HEK293 (cell line): ENCODE results near the gene ZNF764.

Experiments used
- CTCF ChIP-seq: fragments of 450-650 bp; formaldehyde crosslinking; IDR thresholded peaks from 2 replicates; pipeline ENCODE4 v1.5.1; 2016; ENCODE audit warnings: missing biosample characterization, missing genetic modification characterization
- GLI2 ChIP-seq: fragments of 450-650 bp; formaldehyde crosslinking; IDR thresholded peaks from 2 replicates; pipeline ENCODE4; 2017; ENCODE audit warnings: missing biosample characterization, missing genetic modification characterization, low read depth, borderline replicate concordance
- HIC1 ChIP-seq: fragments of 450-650 bp; formaldehyde crosslinking; IDR thresholded peaks from 2 replicates; pipeline ENCODE4 v1.5.1; 2016; ENCODE audit warnings: missing biosample characterization, missing genetic modification characterization
- KLF7 ChIP-seq: fragments of 450-650 bp; formaldehyde crosslinking; IDR thresholded peaks from 2 replicates; pipeline ENCODE4 v1.5.1; 2016; ENCODE audit warnings: missing biosample characterization, missing genetic modification characterization, borderline replicate concordance
- MZF1 ChIP-seq: fragments of 450-650 bp; formaldehyde crosslinking; IDR thresholded peaks from 2 replicates; pipeline ENCODE4 v1.5.1; 2017; ENCODE audit warnings: missing biosample characterization, missing genetic modification characterization, borderline replicate concordance
- PRDM1 ChIP-seq: fragments of 450-650 bp; formaldehyde crosslinking; IDR thresholded peaks from 2 replicates; pipeline ENCODE4; 2016; ENCODE audit warnings: missing biosample characterization, missing genetic modification characterization
- RBAK ChIP-seq: fragments of 450-650 bp; formaldehyde crosslinking; IDR thresholded peaks from 2 replicates; pipeline ENCODE4 v1.5.1; 2016; ENCODE audit warnings: missing biosample characterization, missing genetic modification characterization
- ZBTB1 ChIP-seq: fragments of 450-650 bp; formaldehyde crosslinking; IDR thresholded peaks from 2 replicates; pipeline ENCODE4 v1.5.1; 2016; ENCODE audit warnings: missing biosample characterization, missing genetic modification characterization
- ZEB2 ChIP-seq: fragments of 450-650 bp; formaldehyde crosslinking; IDR thresholded peaks from 2 replicates; pipeline ENCODE4 v1.5.1; 2016; ENCODE audit warnings: missing biosample characterization, missing genetic modification characterization
- ZFHX2 ChIP-seq: fragments of 450-650 bp; formaldehyde crosslinking; conservative IDR thresholded peaks from 2 replicates; pipeline ENCODE4 v1.5.1; 2016; ENCODE audit warnings: missing biosample characterization, missing genetic modification characterization
- ZFP41 ChIP-seq: fragments of 450-650 bp; formaldehyde crosslinking; IDR thresholded peaks from 2 replicates; pipeline ENCODE4 v1.5.1; 2016; ENCODE audit warnings: missing biosample characterization, missing genetic modification characterization, borderline replicate concordance
- ZNF155 ChIP-seq: fragments of 450-650 bp; formaldehyde crosslinking; IDR thresholded peaks from 2 replicates; pipeline ENCODE4 v1.5.1; 2016; ENCODE audit warnings: missing biosample characterization, missing genetic modification characterization
- ZNF391 ChIP-seq: fragments of 450-650 bp; formaldehyde crosslinking; IDR thresholded peaks from 2 replicates; pipeline ENCODE4 v1.5.1; 2016; ENCODE audit warnings: low read depth, missing biosample characterization, missing genetic modification characterization, borderline replicate concordance
- ZNF423 ChIP-seq: fragments of 450-650 bp; formaldehyde crosslinking; IDR thresholded peaks from 2 replicates; pipeline ENCODE4 v1.5.1; 2016; ENCODE audit warnings: missing biosample characterization, missing genetic modification characterization
- ZNF510 ChIP-seq: fragments of 450-650 bp; formaldehyde crosslinking; IDR thresholded peaks from 2 replicates; pipeline ENCODE4 v1.5.1; 2018; ENCODE audit warnings: mild to moderate bottlenecking, missing genetic modification characterization, missing biosample characterization; ENCODE audit not compliant: insufficient replicate concordance
- ZNF514 ChIP-seq: fragments of 450-650 bp; formaldehyde crosslinking; IDR thresholded peaks from 2 replicates; pipeline ENCODE4 v1.5.1; 2016; ENCODE audit warnings: missing biosample characterization, missing genetic modification characterization
- ZNF585B ChIP-seq: fragments of 450-650 bp; formaldehyde crosslinking; IDR thresholded peaks from 2 replicates; pipeline ENCODE4 v1.5.1; 2016; ENCODE audit warnings: missing biosample characterization, missing genetic modification characterization
- ZNF621 ChIP-seq: fragments of 450-650 bp; formaldehyde crosslinking; IDR thresholded peaks from 2 replicates; pipeline ENCODE4 v1.5.1; 2017; ENCODE audit warnings: missing biosample characterization, missing genetic modification characterization
- ZNF677 ChIP-seq: fragments of 450-650 bp; IDR thresholded peaks from 2 replicates; pipeline ENCODE4 v1.5.0; 2018; ENCODE audit warnings: missing biosample characterization, mild to moderate bottlenecking, missing genetic modification characterization, moderate library complexity
- ZNF707 ChIP-seq: fragments of 450-650 bp; formaldehyde crosslinking; IDR thresholded peaks from 2 replicates; pipeline ENCODE4 v1.5.1; 2016; ENCODE audit warnings: missing biosample characterization, missing genetic modification characterization
- ZNF747 ChIP-seq: fragments of 450-650 bp; formaldehyde crosslinking; IDR thresholded peaks from 2 replicates; pipeline ENCODE4 v1.5.1; 2016; ENCODE audit warnings: missing biosample characterization, missing genetic modification characterization
- ZNF837 ChIP-seq: fragments of 450-650 bp; formaldehyde crosslinking; IDR thresholded peaks from 2 replicates; pipeline ENCODE4 v1.5.1; 2016; ENCODE audit warnings: missing biosample characterization, missing genetic modification characterization
- ZXDB ChIP-seq: fragments of 450-650 bp; formaldehyde crosslinking; IDR thresholded peaks from 2 replicates; pipeline ENCODE4 v1.5.1; 2016; ENCODE audit warnings: missing biosample characterization, missing genetic modification characterization
- TF ChIP-seq, protein P1 (sequence below): fragments of 450-650 bp; formaldehyde crosslinking; IDR thresholded peaks from 2 replicates; pipeline ENCODE4 v1.5.1; 2016; ENCODE audit warnings: missing biosample characterization, missing genetic modification characterization
- TF ChIP-seq, protein P2 (sequence below): fragments of 450-650 bp; formaldehyde crosslinking; IDR thresholded peaks from 2 replicates; pipeline ENCODE4 v1.5.1; 2016; ENCODE audit warnings: missing biosample characterization, missing genetic modification characterization
- TF ChIP-seq, protein P3 (sequence below): IDR thresholded peaks from 2 replicates; pipeline ENCODE4 v1.6.1; 2011; ENCODE audit warnings: mild to moderate bottlenecking, low read depth, low read length, borderline replicate concordance
- TF ChIP-seq, protein P4 (sequence below): fragments of 450-650 bp; formaldehyde crosslinking; IDR thresholded peaks from 2 replicates; pipeline ENCODE4 v1.5.1; 2017; ENCODE audit warnings: missing biosample characterization, mild to moderate bottlenecking, missing genetic modification characterization, moderate library complexity

Gene ZNF764

DNA sequence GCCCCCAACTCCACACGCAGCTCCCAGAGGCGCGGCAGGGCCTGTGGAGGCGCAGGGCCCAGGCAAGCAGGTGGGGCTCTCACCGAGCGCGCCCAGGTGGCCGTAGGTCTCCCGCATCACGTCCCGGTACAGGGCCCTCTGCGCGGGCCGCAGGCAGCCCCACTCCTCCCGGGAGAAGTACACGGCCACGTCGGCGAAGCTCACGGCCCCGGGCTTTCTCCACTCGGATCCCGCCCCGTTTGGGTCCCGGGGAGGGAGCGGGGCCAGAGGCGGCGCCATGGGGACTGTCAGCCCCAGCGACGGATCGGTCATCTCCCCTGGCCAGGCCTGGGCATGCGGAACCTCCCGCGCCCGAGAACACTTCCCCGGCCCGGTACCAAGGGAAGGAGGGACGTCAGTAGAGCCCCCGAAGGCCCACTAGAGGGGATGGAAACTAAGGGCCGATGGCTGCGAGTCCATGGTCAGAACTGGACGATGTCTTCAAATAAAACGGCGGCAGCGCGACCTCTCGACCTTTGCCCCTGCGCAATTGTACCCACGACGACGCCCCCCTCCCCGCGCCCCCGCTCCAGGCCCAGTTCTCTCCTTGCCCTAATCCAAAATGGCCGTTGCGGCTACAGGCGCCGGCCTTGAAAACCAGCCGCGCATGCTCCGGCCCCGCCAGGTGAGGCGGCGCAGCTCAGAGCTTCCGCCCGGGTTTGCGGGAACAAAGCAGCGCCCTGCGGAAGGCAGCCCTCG lies 23.6 kb downstream of the ZNF764 start, which contains the start of gene ZNF747 (continued):
- peak; percentile 99 for TF ChIP-seq ZXDB (tag by site-specific recombination)
- TF ChIP-seq, protein P1, sequence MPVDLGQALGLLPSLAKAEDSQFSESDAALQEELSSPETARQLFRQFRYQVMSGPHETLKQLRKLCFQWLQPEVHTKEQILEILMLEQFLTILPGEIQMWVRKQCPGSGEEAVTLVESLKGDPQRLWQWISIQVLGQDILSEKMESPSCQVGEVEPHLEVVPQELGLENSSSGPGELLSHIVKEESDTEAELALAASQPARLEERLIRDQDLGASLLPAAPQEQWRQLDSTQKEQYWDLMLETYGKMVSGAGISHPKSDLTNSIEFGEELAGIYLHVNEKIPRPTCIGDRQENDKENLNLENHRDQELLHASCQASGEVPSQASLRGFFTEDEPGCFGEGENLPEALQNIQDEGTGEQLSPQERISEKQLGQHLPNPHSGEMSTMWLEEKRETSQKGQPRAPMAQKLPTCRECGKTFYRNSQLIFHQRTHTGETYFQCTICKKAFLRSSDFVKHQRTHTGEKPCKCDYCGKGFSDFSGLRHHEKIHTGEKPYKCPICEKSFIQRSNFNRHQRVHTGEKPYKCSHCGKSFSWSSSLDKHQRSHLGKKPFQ (tag by site-specific recombination) = 0 out of 2 replicates have a peak, but pooled peaks have one; percentile 41
- TF ChIP-seq KLF7 (tag by site-specific recombination) = peak; percentile 81; the same call in 1 of the 2 replicates
- no peak for TF ChIP-seq ZNF747
- no peak for TF ChIP-seq ZNF514 (tag by site-specific recombination)
- TF ChIP-seq ZFHX2 (tag by site-specific recombination) = peak; percentile 81
- no peak for TF ChIP-seq ZNF677
- TF ChIP-seq HIC1 (tag by site-specific recombination) = peak; percentile 80; the same call in 1 of the 2 replicates
- TF ChIP-seq ZNF391 (tag by site-specific recombination) = peak; percentile 44
- TF ChIP-seq, protein P2, sequence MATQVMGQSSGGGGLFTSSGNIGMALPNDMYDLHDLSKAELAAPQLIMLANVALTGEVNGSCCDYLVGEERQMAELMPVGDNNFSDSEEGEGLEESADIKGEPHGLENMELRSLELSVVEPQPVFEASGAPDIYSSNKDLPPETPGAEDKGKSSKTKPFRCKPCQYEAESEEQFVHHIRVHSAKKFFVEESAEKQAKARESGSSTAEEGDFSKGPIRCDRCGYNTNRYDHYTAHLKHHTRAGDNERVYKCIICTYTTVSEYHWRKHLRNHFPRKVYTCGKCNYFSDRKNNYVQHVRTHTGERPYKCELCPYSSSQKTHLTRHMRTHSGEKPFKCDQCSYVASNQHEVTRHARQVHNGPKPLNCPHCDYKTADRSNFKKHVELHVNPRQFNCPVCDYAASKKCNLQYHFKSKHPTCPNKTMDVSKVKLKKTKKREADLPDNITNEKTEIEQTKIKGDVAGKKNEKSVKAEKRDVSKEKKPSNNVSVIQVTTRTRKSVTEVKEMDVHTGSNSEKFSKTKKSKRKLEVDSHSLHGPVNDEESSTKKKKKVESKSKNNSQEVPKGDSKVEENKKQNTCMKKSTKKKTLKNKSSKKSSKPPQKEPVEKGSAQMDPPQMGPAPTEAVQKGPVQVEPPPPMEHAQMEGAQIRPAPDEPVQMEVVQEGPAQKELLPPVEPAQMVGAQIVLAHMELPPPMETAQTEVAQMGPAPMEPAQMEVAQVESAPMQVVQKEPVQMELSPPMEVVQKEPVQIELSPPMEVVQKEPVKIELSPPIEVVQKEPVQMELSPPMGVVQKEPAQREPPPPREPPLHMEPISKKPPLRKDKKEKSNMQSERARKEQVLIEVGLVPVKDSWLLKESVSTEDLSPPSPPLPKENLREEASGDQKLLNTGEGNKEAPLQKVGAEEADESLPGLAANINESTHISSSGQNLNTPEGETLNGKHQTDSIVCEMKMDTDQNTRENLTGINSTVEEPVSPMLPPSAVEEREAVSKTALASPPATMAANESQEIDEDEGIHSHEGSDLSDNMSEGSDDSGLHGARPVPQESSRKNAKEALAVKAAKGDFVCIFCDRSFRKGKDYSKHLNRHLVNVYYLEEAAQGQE (tag by site-specific recombination) = peak; percentile 58; the same call in 1 of the 2 replicates
- TF ChIP-seq ZNF510 = no peak
- TF ChIP-seq, protein P3, sequence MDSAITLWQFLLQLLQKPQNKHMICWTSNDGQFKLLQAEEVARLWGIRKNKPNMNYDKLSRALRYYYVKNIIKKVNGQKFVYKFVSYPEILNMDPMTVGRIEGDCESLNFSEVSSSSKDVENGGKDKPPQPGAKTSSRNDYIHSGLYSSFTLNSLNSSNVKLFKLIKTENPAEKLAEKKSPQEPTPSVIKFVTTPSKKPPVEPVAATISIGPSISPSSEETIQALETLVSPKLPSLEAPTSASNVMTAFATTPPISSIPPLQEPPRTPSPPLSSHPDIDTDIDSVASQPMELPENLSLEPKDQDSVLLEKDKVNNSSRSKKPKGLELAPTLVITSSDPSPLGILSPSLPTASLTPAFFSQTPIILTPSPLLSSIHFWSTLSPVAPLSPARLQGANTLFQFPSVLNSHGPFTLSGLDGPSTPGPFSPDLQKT = no peak
- TF ChIP-seq ZNF707 (tag by site-specific recombination) = 0 out of 2 replicates have a peak, but pooled peaks have one; percentile 38
- no peak for TF ChIP-seq ZNF423 (tag by site-specific recombination)
- TF ChIP-seq RBAK (tag by site-specific recombination) = no peak; the same call in 1 of the 2 replicates
- no peak for TF ChIP-seq ZFP41 (tag by site-specific recombination)
- TF ChIP-seq, protein P4, sequence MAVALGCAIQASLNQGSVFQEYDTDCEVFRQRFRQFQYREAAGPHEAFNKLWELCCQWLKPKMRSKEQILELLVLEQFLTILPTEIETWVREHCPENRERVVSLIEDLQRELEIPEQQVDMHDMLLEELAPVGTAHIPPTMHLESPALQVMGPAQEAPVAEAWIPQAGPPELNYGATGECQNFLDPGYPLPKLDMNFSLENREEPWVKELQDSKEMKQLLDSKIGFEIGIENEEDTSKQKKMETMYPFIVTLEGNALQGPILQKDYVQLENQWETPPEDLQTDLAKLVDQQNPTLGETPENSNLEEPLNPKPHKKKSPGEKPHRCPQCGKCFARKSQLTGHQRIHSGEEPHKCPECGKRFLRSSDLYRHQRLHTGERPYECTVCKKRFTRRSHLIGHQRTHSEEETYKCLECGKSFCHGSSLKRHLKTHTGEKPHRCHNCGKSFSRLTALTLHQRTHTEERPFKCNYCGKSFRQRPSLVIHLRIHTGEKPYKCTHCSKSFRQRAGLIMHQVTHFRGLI = peak; percentile 23; the same call in 1 of the 2 replicates
- no peak for TF ChIP-seq GLI2 (tag by site-specific recombination)
- no peak; the same call in 1 of the 2 replicates for TF ChIP-seq ZBTB1 (tag by site-specific recombination)
- TF ChIP-seq ZEB2 (tag by site-specific recombination) = peak; percentile 95
- TF ChIP-seq CTCF = peak; percentile 75
- no peak for TF ChIP-seq ZNF837
- peak; percentile 58; the same call in 1 of the 2 replicates for TF ChIP-seq MZF1 (tag by site-specific recombination)
- TF ChIP-seq PRDM1 = no peak
- TF ChIP-seq ZNF155 (tag by site-specific recombination) = no peak
- no peak for TF ChIP-seq ZNF585B (tag by site-specific recombination)
- TF ChIP-seq ZNF621 = no peak
